ENCODE results near the gene REEP5. TPM values are rescaled to one million over a fixed set of nuclear protein-coding genes. Genes with fewer than 3 reads are reported as not detected.

REEP5 gene
- polyA plus RNA-seq, 1 experiment = 334 TPM

DNA sequence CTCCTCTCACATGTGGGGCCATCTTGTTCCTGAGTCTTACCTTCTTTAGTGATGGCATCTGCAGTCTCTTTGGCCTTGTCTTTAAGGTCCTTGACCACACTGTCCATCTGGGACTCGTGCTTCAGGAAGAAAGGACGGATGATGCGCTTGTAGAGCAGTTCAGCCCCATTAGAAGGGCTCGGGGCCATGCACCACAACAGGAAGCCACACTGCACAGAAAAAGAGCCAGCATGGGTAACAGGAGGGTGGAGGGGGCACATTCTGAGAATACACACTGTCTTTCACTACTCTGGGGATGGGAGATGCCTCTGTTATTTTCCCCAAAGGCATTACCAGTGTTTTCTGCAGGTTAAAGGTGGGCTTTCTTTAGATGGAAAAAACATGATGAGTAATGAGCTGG lies 35.1 kb downstream of the REEP5 start:
- ChIA-PET POLR2A (no interaction called here), CTCF (no interaction called here)
- Histone ChIP-seq H3K4me3 (ENCODE audit: low read depth, low read length) (no peak overlapping the region), H3K36me3 (ENCODE audit: control insufficient read depth, insufficient read depth, low read length) (peaks cover 14% of the 10 kb centered on the region), H3K27me3 (ENCODE audit: control insufficient read depth, insufficient read depth, low read length) (no peaks in the 10 kb centered on the region)
- no peak for TF ChIP-seq CTCF (IDR thresholded peaks at IDR 0.05; ENCODE audit: insufficient read depth, low read depth, low read length)
- no peak for DNase-seq (ENCODE audit: low read depth)

- Histone ChIP-seq H3K36me3 (ENCODE audit: control insufficient read depth, insufficient read depth, low read length) (peaks cover 14% of the 10 kb centered on the region), H3K27me3 (ENCODE audit: control insufficient read depth, insufficient read depth, low read length) (no peaks in the 10 kb centered on the region), H3K4me3 (ENCODE audit: low read depth, low read length) (no peak overlapping the region)
- DNase-seq (ENCODE audit: low read depth) = no peak
- no peak for TF ChIP-seq CTCF (IDR thresholded peaks at IDR 0.05; ENCODE audit: insufficient read depth, low read depth, low read length)
- ChIA-PET CTCF (interaction anchor here (1.0 kb wide), 1 partner anchor 11 kb away, joined by 3 read pairs; no protein-coding TSS in a partner anchor), POLR2A (no interaction called here)
These were observed 37.0 kb downstream of the REEP5 start for GRCh38 chr5:112885001-112885400.

DNA sequence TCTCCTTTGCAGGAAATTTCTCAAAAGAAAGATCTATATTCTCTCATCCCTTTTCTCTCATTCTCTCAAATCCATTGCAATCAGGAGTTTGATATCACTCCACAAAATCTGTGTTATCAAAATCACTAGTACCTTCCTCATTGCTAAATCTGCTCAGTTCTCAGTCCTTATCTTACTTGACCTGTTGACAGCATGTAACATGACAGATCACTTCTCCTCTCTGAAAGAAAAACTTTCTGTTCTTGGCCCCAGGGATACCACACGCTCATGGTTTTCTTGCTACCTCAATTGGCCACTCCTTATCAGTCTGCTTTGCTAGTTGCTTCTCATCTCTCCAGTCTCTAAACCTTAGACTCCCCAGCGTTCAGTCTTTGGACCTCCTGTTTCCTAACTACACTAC lies 38.8 kb downstream of the REEP5 start:
- Histone ChIP-seq H3K36me3 (ENCODE audit: control insufficient read depth, insufficient read depth, low read length) (peaks cover 14% of the 10 kb centered on the region), H3K4me3 (ENCODE audit: low read depth, low read length) (no peak overlapping the region), H3K27me3 (ENCODE audit: control insufficient read depth, insufficient read depth, low read length) (no peaks in the 10 kb centered on the region)
- ChIA-PET CTCF (no interaction called here), POLR2A (no interaction called here)
- DNase-seq (ENCODE audit: low read depth) = no peak
- no peak for TF ChIP-seq CTCF (IDR thresholded peaks at IDR 0.05; ENCODE audit: insufficient read depth, low read depth, low read length)

DNA sequence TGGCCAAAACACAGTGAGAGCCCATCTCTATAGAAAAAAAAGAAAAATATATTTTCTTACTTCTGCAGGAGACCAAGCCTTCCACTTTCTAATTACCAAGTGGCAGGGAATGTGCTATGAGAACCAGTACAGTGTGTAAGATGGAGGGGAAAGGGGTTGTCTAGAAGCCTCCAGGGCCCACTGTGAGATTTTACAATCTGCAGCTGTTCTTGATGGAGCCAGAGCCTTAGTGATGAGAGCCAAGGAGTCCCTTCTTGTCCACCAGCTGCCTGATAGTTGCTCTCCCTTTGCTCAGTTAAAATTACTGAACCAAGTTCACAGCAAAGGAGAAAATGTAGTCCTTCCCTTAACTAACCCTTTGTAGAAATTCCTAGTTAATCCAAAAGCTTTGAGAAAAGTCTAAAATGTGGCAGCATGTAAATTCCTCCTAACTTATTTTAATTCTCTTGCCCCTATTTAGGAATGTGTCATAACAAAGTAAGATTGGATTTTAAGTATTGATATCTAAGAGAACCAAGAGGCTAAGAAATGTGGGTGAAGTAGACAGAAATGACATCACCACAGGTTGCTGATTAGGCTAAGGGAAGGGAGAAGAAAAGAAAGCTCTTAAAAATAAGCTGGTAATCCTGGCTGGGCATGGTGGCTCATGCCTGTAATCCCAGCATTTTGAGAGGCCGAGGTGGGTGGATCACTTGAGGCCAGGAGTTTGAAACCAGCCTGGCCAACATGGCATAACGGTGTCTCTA lies 41.6 kb downstream of the REEP5 start:
- H3K27me3 ChIP-seq (ENCODE audit: control insufficient read depth, insufficient read depth, low read length) = no peaks in the 10 kb centered on the region
- H3K4me3 ChIP-seq (ENCODE audit: low read depth, low read length) = no peak overlapping the region
- POLR2A ChIA-PET = no interaction called here
- no peak for TF ChIP-seq CTCF (IDR thresholded peaks at IDR 0.05; ENCODE audit: insufficient read depth, low read depth, low read length)
- CTCF ChIA-PET = interaction anchor here (0.5 to 1.1 kb wide), 2 partner anchors 14 to 105 kb away, joined by 3 read pairs; no protein-coding TSS in a partner anchor
- no peak for DNase-seq (ENCODE audit: low read depth)
- H3K36me3 ChIP-seq (ENCODE audit: control insufficient read depth, insufficient read depth, low read length) = peaks cover 8% of the 10 kb centered on the region

GRCh38 chr5:112878760-112879159 lies 43.3 kb downstream of the REEP5 start:
- Histone ChIP-seq H3K27me3 (ENCODE audit: control insufficient read depth, insufficient read depth, low read length) (no peaks in the 10 kb centered on the region), H3K36me3 (ENCODE audit: control insufficient read depth, insufficient read depth, low read length) (peaks cover 4% of the 10 kb centered on the region), H3K4me3 (ENCODE audit: low read depth, low read length) (no peak overlapping the region)
- no peak for DNase-seq (ENCODE audit: low read depth)
- ChIA-PET POLR2A (interaction anchor here (0.7 kb wide), 1 partner anchor 14 kb away, joined by 3 read pairs; no protein-coding TSS in a partner anchor), CTCF (no interaction called here)
- no peak for TF ChIP-seq CTCF (IDR thresholded peaks at IDR 0.05; ENCODE audit: insufficient read depth, low read depth, low read length)
